ENCODE data around the gene VAMP1.
A peak's percentile ranks its signal among the peaks of the same experiment; 100 is the strongest.

Gene VAMP1

GRCh38 chr12:6452245-6452943, 18.1 kb downstream of the VAMP1 start:
- TF ChIP-seq CTCF (IDR thresholded peaks at IDR 0.05), result no peak
- Histone ChIP-seq H3K27ac (peak overlapping the region; percentile 78 to 97), H3K4me3 (peak overlapping the region; percentile 89)
- DNase-seq (ENCODE audit: low spot score), result no peak

- Histone ChIP-seq H3K4me3 (peak within 1 kb of the TSS; percentile 89), H3K27ac (peak within 1 kb of the TSS; percentile 78 to 97)
- DNase-seq (ENCODE audit: low spot score), result peak; percentile 94
- TF ChIP-seq CTCF (IDR thresholded peaks at IDR 0.05), result no peak
Observed at GRCh38 chr12:6451348-6452244, 18.9 kb downstream of the VAMP1 start, which contains the start of gene TAPBPL. Gene TAPBPL, plus strand, starts transcription at chr12:6452042. Its CDS starts 207 bp downstream, at chr12:6452249.

GRCh38 chr12:6450869-6451347, 19.6 kb downstream of the VAMP1 start:
- DNase-seq (ENCODE audit: low spot score), result no peak
- H3K27ac ChIP-seq, result peak overlapping the region; percentile 78 to 97
- H3K4me3 ChIP-seq, result peak overlapping the region; percentile 89
- TF ChIP-seq CTCF (IDR thresholded peaks at IDR 0.05), result no peak

- H3K4me3 ChIP-seq, result peak overlapping the region; percentile 89
- H3K27ac ChIP-seq, result peak overlapping the region; percentile 78 to 97
- TF ChIP-seq CTCF (IDR thresholded peaks at IDR 0.05), result no peak
- no peak for DNase-seq (ENCODE audit: low spot score)
Observed at GRCh38 chr12:6450091-6450868, 20.2 kb downstream of the VAMP1 start.

GRCh38 chr12:6444704-6445688, 25.5 kb downstream of the VAMP1 start, which contains the start of gene CD27:
Gene CD27, plus strand, starts transcription at chr12:6444955. Its CDS starts 141 bp downstream, at chr12:6445096.
- H3K4me3 ChIP-seq, result no peak within 1 kb of the TSS
- no peak within 1 kb of the TSS for H3K27ac ChIP-seq
- no peak for DNase-seq (ENCODE audit: low spot score)
- TF ChIP-seq CTCF (IDR thresholded peaks at IDR 0.05), result no peak

GRCh38 chr12:6444031-6444430, 26.4 kb downstream of the VAMP1 start:
- Histone ChIP-seq H3K27ac (no peak overlapping the region), H3K4me3 (no peak overlapping the region)
- no peak for TF ChIP-seq CTCF (IDR thresholded peaks at IDR 0.05)
- no peak for DNase-seq (ENCODE audit: low spot score)
